Stimulated activated naive B cell treated with anti-CD40 and anti-IgM and Interleukin-4, amounts not matched to agents 10 μg/mL and 1 μg/mL and 100 μg/mL, for 72 hours (primary cell): Measurements from ENCODE around the gene KLHDC8A.

Experiments used
- ATAC-seq, 2 donors: fragments of 150-1000 bp; cut with Tn5 transposase; replicated peaks; 2 replicates each; pipeline ENCODE4 v1.10.0; 2021; ENCODE audit warnings: moderate library complexity in 1 of 2
- DNase-seq: peaks from one replicate; pipeline ENCODE4 v3.0.0; 2021
- H3K27ac Mint-ChIP-seq: one replicate; pipeline ENCODE4 v1.8.0; 2022; ENCODE audit warnings: mild to moderate bottlenecking, mixed read lengths
- H3K27me3 Mint-ChIP-seq, 2 donors: one replicate each; pipeline ENCODE4 v1.8.0; 2022; ENCODE audit warnings: mixed read lengths in 2 of 2
- H3K36me3 Mint-ChIP-seq, 2 donors: one replicate each; pipeline ENCODE4 v1.8.0; 2022; ENCODE audit warnings: mixed read lengths in 2 of 2, mild to moderate bottlenecking in 1 of 2
- H3K4me1 Mint-ChIP-seq, 2 donors: one replicate each; pipeline ENCODE4 v1.8.0; 2022; ENCODE audit warnings: mixed read lengths in 2 of 2, mild to moderate bottlenecking in 1 of 2
- H3K4me3 Mint-ChIP-seq, 2 donors: one replicate each; pipeline ENCODE4 v1.8.0; 2022; ENCODE audit warnings: mild to moderate bottlenecking in 2 of 2, mixed read lengths in 2 of 2, moderate library complexity in 1 of 2
- H3K9me3 Mint-ChIP-seq, 2 donors: one replicate each; pipeline ENCODE4 v1.8.0; 2022; ENCODE audit warnings: mixed read lengths in 2 of 2, mild to moderate bottlenecking in 1 of 2

The KLHDC8A gene

DNA sequence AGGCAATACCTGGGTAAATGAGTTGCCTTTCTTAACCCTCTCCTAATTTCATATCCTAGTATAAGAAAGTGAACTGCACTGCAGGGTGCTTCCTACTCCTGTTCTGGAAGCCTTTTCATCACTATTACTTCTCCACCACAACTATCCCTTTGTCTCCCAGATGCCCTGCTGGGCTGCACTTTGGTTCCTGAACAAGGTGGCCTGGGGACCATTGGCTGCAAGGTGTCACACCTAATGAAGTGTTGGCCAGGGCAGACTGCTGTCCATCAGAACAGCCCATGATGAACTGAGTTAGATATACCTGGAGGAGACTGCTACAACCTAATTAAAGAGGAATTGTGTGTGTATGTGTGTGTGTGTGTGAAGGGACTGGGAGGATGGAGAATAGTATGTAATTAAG, 1.9 kb upstream of the KLHDC8A start:
- ATAC-seq = no peak
- Mint-ChIP-seq H3K9me3 (no peaks in the 10 kb centered on the region), H3K27me3 (peaks cover 0 to 39% of the 10 kb centered on the region in 2 donors), H3K36me3 (no peaks in the 10 kb centered on the region), H3K27ac (no peak overlapping the region), H3K4me1 (peaks cover 8 to 18% of the 10 kb centered on the region in 2 donors), H3K4me3 (no peak overlapping the region)
- DNase-seq = no peak

DNA sequence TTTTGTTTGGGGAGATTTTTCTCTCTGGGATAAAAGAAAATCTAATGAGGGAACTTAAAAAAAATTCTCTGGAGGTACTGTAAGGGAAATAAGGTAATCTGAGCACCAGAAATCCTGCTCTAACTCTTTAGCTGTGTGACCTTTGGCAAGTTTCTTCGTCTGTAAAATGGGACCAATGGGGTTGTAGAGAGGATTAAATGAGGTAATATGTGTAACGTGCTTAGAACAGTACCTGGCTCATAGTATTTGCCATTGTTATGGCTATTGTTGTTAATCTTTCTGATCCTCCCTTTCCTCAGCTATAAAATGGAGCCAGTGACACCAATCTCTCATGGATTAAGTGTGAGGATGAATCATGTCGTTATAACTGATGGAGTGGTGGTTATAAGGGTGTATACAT, 845 bp upstream of the KLHDC8A start:
- Mint-ChIP-seq H3K9me3 (no peaks in the 10 kb centered on the region), H3K4me3 (no peak overlapping the region), H3K4me1 (peaks cover 8 to 18% of the 10 kb centered on the region in 2 donors), H3K27me3 (peaks cover 0 to 39% of the 10 kb centered on the region in 2 donors), H3K36me3 (no peaks in the 10 kb centered on the region), H3K27ac (no peak overlapping the region)
- no peak for DNase-seq
- ATAC-seq = no peak

DNA sequence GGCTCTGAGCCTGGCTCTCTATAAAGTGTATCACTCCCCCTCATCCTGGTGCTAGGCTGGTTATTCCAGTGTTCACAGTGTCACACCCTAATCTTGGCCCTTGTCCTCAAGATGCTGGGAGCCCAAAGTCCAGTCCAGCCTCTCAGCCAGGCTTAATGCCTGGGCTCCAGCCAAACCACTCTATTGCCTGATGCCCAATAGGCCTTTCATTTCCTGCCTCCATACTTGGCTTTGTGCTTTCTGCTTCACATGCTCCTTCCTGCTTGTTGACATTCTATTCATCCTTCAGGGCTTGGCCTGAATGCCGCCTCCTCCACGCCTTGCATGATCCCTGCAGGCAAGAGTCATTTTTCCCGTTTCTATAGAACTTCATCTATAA, 1.7 kb downstream of the KLHDC8A start:
- DNase-seq (no peak), ATAC-seq (no peak)
- Mint-ChIP-seq H3K4me1 (peaks cover 15 to 29% of the 10 kb centered on the region in 2 donors), H3K27me3 (peaks cover 0 to 30% of the 10 kb centered on the region in 2 donors), H3K4me3 (no peak overlapping the region), H3K9me3 (no peaks in the 10 kb centered on the region), H3K27ac (no peak overlapping the region), H3K36me3 (no peaks in the 10 kb centered on the region)

DNA sequence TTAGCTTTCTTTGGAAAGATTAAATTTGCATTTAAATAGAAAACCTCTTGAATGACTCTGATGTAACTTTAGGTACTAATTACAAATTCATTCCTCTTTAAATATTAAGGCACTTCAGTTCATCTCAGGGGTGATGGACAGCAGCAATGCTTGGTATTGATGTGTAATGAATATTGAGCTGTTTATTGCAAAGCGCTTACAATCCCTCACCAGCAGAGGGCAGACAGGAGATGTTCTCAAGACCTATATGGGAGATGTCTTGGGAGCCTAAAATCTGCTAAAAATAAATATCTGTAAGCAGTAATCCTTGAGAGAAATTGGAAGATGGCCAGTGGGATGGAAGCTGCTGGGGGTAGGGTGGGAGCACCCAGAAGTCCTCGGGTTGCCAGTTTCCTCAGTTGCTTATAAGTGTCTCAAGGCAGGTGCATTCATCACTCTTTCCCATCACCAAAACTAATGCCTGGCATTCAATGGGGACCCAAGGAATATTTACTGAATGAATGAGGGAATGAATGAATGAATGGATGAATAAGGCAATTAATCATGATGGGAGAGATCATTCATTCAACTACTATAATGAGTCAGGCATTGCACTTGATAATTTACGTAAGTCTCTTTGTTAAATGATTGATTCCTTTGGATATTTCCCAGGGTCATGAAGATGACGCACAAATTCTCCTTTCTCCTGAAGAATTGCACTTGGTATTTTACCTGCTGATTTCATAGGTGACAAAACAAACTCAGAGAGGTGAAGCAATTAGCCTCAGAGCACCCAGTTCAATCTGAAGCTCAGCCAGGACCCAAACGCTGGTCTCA, 2.3 kb downstream of the KLHDC8A start:
- Mint-ChIP-seq H3K36me3 (no peaks in the 10 kb centered on the region), H3K27me3 (peaks cover 0 to 28% of the 10 kb centered on the region in 2 donors), H3K9me3 (no peaks in the 10 kb centered on the region), H3K4me1 (peaks cover 21 to 35% of the 10 kb centered on the region in 2 donors), H3K4me3 (no peak overlapping the region), H3K27ac (peak overlapping the region; percentile 20)
- DNase-seq = no peak
- ATAC-seq = peak; percentile 62 to 70

DNA sequence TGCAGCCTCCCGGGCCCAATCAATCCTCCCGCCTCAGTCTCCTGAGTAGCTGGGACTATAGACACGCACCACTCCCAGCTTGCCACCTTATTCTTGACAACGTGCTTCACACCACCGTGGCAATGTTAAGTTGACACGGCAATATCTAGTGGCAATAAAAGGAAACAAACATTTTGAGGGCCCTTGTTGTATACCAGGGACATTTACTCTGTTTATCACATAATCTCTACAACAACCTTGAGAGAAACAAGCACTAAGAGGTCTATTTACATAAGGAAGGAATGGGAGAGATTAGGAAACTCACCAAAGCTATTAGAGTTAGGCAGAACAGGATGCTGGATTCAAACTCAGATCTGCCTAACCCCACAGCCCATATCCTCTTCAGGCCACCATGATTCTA, 3.1 kb downstream of the KLHDC8A start:
- Mint-ChIP-seq H3K27me3 (peaks cover 0 to 24% of the 10 kb centered on the region in 2 donors), H3K4me3 (no peak overlapping the region), H3K4me1 (peaks cover 28 to 43% of the 10 kb centered on the region in 2 donors), H3K9me3 (no peaks in the 10 kb centered on the region), H3K27ac (no peak overlapping the region), H3K36me3 (no peaks in the 10 kb centered on the region)
- ATAC-seq (no peak), DNase-seq (no peak)

DNA sequence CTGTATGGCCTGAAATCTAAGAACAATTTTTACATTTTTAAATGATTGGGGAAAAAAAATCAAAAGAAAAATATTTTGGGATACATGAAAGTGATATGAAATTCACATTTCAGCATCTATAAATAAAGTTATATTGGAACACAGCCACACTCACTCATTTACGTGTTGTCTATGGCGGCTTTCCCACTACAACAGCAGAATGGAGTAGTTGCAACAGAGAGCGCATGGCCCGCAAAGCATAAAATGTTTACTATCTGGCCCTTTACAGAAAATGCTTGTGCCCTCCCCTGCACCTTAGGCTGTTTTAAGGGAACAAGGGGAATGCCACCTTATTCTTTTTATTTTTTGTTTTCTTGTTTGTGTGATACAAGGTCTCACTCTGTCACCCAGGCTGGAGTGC, 3.5 kb downstream of the KLHDC8A start:
- H3K27me3 Mint-ChIP-seq = peaks cover 0 to 20% of the 10 kb centered on the region in 2 donors
- H3K27ac Mint-ChIP-seq = no peak overlapping the region
- H3K36me3 Mint-ChIP-seq = no peaks in the 10 kb centered on the region
- H3K9me3 Mint-ChIP-seq = no peaks in the 10 kb centered on the region
- peaks cover 32 to 48% of the 10 kb centered on the region in 2 donors for H3K4me1 Mint-ChIP-seq
- ATAC-seq = no peak
- DNase-seq = no peak
- no peak overlapping the region for H3K4me3 Mint-ChIP-seq

DNA sequence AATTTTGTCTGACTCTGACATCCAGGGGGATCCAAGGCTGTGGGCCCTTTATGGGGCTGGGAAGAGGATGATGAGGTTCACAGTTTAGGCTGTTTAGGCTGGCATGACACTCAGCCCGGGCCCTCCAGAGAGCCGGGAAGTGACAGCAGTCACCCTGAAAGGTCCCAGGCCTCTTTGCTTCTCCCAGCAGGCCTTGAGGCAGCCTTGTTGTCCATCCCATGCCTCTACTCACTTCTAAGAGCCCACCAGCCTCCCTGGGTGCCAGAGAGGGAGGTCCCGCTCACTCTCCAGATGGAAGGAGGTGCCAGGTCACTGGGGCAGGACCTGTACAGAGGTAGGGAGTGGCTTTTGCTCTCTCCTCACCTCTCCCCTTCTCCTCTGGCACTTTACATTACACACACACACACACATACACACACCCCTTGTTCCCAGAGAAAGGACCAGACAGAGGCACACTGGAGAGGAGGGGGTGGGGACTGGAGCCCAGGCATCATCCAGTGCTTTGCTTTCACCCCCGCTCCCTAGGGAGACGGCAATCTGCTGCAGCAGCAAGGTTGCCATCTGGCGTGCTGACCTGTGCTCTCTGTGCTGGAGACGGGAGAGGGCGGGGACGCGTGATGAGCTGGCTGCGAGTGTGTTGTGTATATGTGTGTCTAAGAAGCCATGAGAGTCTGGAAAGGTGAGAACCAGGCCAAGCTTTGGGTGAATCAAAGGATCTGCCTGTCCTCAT, 4.6 kb downstream of the KLHDC8A start:
- H3K4me3 Mint-ChIP-seq = no peak overlapping the region
- H3K4me1 Mint-ChIP-seq = peaks cover 40 to 54% of the 10 kb centered on the region in 2 donors
- no peaks in the 10 kb centered on the region for H3K36me3 Mint-ChIP-seq
- ATAC-seq (no peak), DNase-seq (no peak)
- H3K27me3 Mint-ChIP-seq = peaks cover 0 to 11% of the 10 kb centered on the region in 2 donors
- H3K9me3 Mint-ChIP-seq = no peaks in the 10 kb centered on the region
- no peak overlapping the region for H3K27ac Mint-ChIP-seq

DNA sequence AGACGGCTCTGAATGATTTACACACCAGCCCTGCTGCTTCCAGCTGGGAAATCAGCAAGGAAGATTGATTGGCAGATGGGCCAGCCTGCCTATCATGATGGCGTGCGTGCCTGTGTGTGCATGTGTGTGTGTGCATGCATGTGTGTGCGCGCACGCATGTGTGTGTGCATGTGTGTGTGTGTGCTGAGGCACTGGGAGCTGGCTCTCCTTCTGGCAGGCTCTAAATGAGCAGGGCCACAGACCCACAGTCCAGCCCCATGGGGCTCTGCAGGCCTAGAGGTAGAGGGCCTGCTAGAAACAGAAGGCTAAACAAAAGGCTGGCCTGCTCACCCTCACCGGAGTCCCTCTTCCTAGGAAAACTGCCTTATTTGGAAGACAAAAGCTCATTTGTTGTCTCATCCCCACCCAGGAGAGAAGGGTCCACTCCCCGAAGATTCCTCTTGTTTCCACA, 6.0 kb downstream of the KLHDC8A start:
- Mint-ChIP-seq H3K36me3 (no peaks in the 10 kb centered on the region), H3K4me3 (no peak overlapping the region), H3K4me1 (peaks cover 35 to 47% of the 10 kb centered on the region in 2 donors), H3K9me3 (no peaks in the 10 kb centered on the region), H3K27ac (no peak overlapping the region), H3K27me3 (no peaks in the 10 kb centered on the region)
- no peak for DNase-seq
- ATAC-seq = no peak

DNA sequence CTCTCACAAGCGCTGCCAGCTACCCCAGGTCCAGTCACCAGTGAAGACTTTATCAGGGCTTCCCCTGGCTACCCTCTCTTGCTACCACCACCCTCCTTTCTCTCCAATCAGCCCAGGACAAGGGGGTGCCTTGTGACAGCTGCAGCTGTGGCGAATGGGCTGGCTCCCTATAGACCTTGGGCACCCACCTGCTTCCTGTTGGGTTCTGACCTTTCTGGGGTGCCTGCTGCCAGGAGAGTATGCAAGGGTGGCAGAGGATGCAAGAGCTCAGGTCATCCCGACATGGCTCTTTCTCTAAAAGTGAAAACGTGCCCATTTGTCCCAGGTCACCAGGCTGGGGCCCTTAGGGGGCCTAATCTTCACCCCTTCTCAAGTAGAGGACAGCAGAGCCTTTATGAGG, 6.6 kb downstream of the KLHDC8A start:
- Mint-ChIP-seq H3K4me1 (peaks cover 35 to 47% of the 10 kb centered on the region in 2 donors), H3K27me3 (no peaks in the 10 kb centered on the region), H3K9me3 (no peaks in the 10 kb centered on the region), H3K36me3 (no peaks in the 10 kb centered on the region), H3K4me3 (no peak overlapping the region), H3K27ac (no peak overlapping the region)
- ATAC-seq = peak; percentile 41 to 63
- DNase-seq = no peak

DNA sequence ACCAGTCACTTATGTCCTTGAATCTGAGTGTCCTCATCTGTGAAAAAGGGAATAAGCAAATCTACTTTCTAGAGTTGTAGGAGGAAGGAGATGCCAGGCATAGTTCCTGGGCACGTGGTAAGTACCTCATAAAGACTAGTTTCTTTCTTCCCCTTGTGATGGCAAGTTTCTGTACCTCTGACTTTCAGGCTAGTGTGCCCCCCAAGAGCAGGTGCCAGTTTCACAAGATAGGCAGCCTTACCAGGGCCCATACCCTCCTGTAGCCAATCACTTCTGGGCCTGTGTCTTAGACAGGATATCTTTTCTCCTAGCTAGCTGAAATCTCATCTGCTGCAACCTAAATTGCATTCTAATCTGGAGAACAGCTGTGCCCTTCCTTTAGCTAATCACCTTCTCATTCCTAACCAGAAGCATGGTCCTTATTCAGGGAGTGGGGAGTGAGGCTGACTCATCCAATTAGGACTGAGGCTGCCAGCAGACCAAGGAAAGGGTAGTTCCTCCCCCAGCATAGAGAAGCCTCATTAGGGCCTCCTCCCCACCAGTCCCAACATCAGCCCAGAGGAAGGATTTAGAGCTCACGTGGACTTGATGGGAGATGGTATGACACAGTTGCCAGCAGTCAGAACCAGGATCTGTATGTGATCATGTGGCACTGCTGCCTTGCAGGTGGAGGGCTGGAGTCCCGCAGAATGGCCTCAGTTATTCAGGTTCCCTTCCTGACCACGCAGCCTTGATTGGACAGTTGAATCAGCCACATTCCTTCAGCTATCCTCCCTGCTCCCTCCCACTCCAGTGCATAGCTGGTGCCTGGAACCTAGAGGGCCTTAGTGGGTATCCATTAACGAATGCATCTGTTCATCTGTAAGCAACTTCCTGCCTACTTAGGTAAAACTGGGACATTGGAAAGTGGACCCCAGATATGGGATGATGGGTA, 7.9 kb downstream of the KLHDC8A start:
- peak; percentile 56 to 65 for ATAC-seq
- Mint-ChIP-seq H3K36me3 (no peaks in the 10 kb centered on the region), H3K4me1 (peaks cover 44 to 51% of the 10 kb centered on the region in 2 donors), H3K27me3 (peaks cover 9 to 11% of the 10 kb centered on the region in 2 donors), H3K4me3 (peak overlapping the region in 1 of 2 donors; percentile 44), H3K9me3 (no peaks in the 10 kb centered on the region), H3K27ac (peak overlapping the region; percentile 62)
- DNase-seq = no peak

DNA sequence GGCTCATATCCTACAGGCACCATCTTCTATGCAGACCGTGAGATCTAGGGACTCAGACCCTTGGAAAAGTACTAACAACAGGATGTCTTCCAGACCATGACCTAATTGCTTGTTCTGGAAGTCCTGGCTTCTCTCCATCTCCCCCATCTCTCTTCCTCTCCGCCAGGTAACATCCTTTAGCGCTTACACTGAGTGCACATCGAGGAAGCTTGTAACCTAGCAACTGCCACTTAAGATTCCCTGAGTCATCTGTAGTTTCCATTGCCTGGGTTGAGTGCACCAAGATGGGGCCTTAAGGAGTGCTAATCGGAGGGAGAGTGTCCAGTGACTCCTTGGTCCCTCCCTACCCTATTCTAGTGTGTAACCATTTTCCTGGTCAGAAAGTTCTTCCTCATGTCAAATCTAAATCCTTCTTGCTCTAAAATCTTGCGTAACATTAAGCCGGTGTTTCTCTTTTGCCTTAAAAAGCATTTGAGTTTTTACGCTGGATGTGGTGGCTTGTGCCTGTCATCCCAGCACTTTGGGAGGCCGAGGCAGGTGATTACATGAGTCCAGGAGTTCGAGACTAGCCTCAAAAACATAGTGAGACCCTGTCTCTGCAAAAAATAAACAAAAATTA, 9.7 kb downstream of the KLHDC8A start:
- Mint-ChIP-seq H3K9me3 (no peaks in the 10 kb centered on the region), H3K27me3 (peaks cover 15 to 21% of the 10 kb centered on the region in 2 donors), H3K4me1 (peaks cover 51 to 65% of the 10 kb centered on the region in 2 donors), H3K4me3 (no peak overlapping the region), H3K27ac (no peak overlapping the region), H3K36me3 (no peaks in the 10 kb centered on the region)
- DNase-seq = no peak
- no peak for ATAC-seq

DNA sequence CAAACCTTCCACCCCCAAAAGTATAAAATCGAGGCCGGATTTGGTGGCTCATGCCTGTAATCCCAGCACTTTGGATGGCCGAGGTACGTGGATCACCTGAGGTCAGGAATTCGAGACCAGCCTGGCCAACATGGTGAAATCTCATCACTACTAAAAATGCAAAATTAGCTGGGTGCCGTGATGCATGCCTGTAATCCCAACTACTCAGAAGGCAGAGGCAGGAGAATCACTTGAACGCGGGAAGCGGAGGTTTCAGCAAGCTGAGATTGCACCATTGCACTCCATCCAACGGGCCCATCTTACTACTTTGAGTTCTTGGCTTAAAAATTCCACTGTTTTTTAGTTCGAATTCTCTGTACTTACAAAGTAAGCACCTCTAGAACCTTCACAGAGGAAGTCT, 11.0 kb downstream of the KLHDC8A start:
- no peaks in the 10 kb centered on the region for H3K9me3 Mint-ChIP-seq
- no peak overlapping the region for H3K4me3 Mint-ChIP-seq
- no peak for ATAC-seq
- peaks cover 15 to 22% of the 10 kb centered on the region in 2 donors for H3K27me3 Mint-ChIP-seq
- peaks cover 52 to 67% of the 10 kb centered on the region in 2 donors for H3K4me1 Mint-ChIP-seq
- H3K36me3 Mint-ChIP-seq = no peaks in the 10 kb centered on the region
- no peak for DNase-seq
- H3K27ac Mint-ChIP-seq = no peak overlapping the region

DNA sequence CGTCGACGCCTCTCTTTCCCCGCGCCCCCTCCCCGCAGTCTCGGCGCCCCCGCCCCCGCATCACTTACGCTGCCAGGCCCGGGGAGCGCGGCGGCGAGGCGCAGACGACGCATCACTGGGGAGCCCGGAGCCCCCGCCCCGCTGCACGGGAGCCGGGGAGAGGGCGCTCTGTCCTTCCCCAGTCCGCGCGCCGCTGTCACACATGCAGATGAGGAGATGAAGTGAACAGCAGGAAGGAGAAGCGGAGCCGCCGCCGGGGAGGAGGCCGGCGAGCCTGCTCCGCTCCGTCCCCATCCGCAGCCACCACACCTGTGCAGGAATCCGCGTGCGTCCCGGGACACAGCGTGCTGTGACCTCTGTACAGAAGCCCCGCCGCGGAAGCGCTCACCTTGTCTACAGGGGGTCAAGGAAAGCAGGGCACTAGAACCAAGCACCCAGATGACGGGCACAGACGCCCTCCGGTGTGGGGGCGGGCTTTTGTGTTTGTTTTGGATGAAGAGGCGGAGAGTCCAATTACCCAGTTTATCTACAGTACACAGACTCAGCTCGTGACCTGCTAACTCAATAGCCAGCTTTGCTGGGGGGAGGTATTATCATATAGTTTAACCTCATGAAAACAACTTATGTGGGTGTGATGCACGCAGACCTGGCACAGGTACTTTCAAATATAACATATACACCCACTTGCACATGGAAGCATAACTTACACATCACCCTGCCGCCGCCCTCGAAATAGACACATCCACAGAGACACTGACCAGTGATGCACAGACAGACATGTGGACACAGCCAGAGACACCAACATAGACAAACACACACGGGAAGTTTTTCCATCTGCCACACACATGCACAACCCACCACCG, 12.4 kb downstream of the KLHDC8A start:
- peak overlapping the region; percentile 25 for H3K27ac Mint-ChIP-seq
- H3K36me3 Mint-ChIP-seq = no peaks in the 10 kb centered on the region
- peaks cover 15 to 22% of the 10 kb centered on the region in 2 donors for H3K27me3 Mint-ChIP-seq
- no peaks in the 10 kb centered on the region for H3K9me3 Mint-ChIP-seq
- ATAC-seq = peak; percentile 52 to 53
- H3K4me3 Mint-ChIP-seq = peak overlapping the region; percentile 82 to 86
- peaks cover 48 to 67% of the 10 kb centered on the region in 2 donors for H3K4me1 Mint-ChIP-seq
- no peak for DNase-seq
